GM18868 (cell line): Measurements from ENCODE around the gene CSF1.

Experiments
- ATAC-seq: cut with Tn5 transposase; IDR thresholded peaks from one replicate; pipeline ENCODE4 v1.9.1; 2021; ENCODE audit warnings: mild to moderate bottlenecking, moderate library complexity; ENCODE audit not compliant: unreplicated experiment

Gene CSF1

DNA sequence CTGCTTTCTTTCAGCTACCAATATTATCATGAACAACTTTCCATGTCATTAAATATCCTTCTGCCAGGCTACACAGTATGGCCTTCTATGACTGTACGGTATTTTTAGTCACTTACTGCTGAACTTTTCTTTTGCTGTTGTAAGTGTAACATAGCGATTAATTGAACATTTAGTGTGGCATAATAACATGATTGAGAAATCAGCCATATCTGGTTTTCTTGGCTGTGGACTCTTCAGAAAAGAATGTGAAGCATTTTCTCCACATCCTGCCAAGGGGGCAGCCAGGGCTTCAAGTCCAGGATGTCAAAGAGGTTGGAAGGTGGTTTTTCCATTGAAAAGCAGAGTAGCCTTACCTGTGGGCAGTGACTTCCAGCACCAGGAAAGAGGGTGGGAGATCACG, 65.1 kb downstream of the CSF1 start:
- ATAC-seq = no peak

GRCh38 chr1:109976762-109977161, 66.1 kb downstream of the CSF1 start:
- ATAC-seq = no peak

DNA sequence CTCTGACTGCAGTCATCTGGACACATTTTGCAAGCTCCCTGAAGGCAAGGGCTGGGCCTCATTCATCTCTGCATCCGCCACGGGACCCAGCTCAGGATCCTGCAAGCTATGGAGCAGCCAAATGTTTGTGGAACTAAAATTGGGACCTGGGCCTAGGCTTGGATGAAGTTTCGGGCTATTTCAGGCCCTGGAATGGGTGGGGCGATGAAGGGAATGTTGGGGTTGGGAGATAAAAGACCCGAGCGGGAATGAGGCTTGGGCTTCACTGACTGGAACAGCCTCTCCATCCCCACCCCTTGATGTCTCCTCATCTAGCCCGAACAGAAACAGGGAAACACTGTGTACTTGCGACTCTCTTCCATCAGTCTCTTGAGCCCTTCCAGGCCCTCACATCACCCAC, 66.6 kb downstream of the CSF1 start:
- no peak for ATAC-seq

GRCh38 chr1:109977657-109978378, 67.2 kb downstream of the CSF1 start:
- ATAC-seq = no peak

- ATAC-seq = no peak
These were observed 68.3 kb downstream of the CSF1 start for GRCh38 chr1:109978761-109979488.

DNA sequence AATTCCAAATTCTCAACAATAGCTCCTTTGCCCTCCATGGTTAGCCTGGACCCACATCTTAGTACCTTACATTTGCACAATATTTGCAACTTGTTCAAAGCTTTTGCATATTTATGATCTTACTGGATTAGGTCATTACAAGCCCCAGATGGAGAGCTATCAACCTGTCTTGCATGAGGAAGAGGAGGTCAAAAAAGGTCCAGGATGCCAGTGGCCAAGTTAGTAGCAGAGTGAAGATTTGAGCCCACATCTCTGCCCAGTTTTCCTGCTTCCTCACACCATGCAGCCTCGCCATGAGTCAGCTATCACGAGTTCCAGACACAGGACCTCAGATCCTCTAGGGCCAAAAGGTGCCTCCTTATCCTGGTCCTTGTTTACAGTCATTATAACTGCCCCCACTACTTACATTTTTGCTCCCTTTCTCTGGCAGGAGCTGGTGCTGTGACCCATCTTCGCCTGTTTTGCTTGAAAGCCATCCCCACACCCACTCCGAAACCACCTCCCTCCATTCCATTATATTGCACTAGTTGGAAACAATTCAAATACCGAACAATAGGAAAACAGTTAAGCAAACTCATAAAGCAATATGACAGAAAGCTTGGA, 68.9 kb downstream of the CSF1 start:
- ATAC-seq = no peak
